ENCODE measurements around the gene RGL1. TPM values are rescaled to one million over a fixed set of nuclear protein-coding genes. Genes with fewer than 3 reads are reported as not detected.

RGL1 gene
- total RNA-seq, 2 donors from 2014 or later: 7.3 to 12.7 TPM

- DNase-seq (no peak), ATAC-seq (no peak)
- intact Hi-C loops (cut with DNase I, micrococcal nuclease): no loop called here
These were observed 8.0 kb downstream of the RGL1 start for GRCh38 chr1:183812686-183813569.

GRCh38 chr1:183814121-183814681, 9.3 kb downstream of the RGL1 start:
- ATAC-seq: no peak
- intact Hi-C loops (cut with DNase I, micrococcal nuclease): no loop called here
- no peak for DNase-seq

GRCh38 chr1:183816110-183816509, 11.2 kb downstream of the RGL1 start:
- ATAC-seq (no peak), DNase-seq (no peak)
- intact Hi-C loops (cut with DNase I, micrococcal nuclease): no loop called here

DNA sequence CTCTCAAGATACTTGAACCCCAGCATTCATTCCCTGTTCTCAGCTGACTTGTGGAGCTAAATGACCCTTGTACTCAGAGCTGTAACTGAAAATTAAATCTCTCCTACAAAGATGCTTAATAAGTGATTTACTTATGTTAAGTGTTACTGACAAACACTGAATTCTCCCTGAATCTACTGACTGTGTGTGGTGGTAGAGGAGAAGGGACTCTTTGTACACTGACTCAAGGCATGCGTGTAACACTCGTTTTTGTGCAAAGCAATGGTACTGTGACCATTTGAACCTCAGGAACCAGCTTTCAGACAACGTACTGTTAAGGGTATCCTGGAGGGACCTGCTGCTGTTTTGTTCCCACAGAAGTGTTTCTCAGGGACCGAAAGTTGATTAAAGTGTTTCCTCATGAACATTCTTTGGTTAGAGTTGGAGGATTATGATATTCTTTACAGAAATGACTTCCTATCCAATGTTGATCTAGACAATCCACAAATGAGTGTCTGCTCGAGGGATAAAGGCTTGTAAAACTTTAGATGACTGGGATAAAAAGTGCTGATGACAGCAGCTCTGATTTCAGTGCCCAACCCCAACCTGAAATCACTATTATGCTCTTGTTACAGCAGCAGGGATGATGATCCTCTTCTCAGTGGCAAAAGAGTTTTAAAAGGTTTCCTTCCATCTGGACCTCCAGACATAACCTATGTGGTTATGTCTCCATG, 12.8 kb downstream of the RGL1 start:
- no peak for DNase-seq
- no peak for ATAC-seq
- intact Hi-C loops (cut with DNase I, micrococcal nuclease): no loop called here

DNA sequence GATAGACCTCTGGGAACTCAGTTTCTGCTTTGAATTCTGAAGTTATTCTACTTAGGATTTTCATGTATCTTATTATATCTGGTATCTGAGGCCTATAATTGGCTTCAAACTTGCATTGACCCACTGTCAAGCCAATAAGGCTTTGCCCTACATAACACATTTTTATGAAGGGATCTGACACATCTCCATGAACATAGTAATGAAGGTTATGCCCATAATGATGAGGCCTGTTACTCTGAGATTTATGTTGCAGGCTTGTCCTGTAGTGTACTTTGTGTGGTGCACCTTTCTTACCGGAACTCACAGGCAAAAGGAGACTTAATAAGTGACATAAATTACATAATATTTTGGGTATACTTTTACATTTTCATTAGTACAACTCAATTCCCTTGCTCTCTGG, 14.1 kb downstream of the RGL1 start:
- no peak for DNase-seq
- no peak for ATAC-seq
- intact Hi-C loops (cut with DNase I, micrococcal nuclease): no loop called here

GRCh38 chr1:183821309-183821888, 16.5 kb downstream of the RGL1 start:
- ATAC-seq (no peak), DNase-seq (no peak)
- intact Hi-C loops (cut with DNase I, micrococcal nuclease): no loop called here

DNA sequence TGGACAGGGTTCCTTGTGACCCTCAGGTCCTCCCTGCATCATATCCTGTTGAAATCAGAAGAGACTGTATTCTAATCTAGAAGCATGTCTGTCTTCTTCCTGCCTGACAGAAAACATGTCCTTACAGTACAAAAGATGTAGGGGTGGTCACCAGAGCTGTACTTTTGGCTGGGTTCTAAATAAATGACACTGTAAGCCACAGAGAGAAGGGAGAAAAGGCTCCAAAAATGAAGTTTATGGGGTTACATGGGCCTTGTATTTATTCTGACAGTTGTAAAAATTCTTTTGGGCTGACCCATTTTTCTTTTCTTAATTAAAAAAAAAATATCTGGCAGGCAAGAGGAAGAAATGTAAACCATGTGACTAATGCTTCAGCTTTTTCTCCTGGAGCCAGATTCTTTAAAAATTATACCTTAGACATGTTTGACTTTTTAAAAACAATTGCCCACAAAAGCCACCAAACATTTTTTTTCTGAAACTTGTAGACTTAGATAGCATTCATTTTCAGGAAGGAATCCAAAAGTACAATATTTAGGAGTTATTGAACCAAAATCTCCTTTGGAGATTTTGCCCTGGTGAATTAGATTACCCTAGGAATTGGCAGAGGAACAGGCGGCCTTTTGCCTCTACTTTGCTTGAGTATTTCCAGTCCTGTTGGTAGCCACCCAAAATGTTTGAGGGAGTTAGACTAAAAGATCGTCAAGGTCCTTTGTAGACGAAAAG, 17.1 kb downstream of the RGL1 start:
- intact Hi-C loops (cut with DNase I, micrococcal nuclease): no loop called here
- no peak for DNase-seq
- ATAC-seq: no peak

DNA sequence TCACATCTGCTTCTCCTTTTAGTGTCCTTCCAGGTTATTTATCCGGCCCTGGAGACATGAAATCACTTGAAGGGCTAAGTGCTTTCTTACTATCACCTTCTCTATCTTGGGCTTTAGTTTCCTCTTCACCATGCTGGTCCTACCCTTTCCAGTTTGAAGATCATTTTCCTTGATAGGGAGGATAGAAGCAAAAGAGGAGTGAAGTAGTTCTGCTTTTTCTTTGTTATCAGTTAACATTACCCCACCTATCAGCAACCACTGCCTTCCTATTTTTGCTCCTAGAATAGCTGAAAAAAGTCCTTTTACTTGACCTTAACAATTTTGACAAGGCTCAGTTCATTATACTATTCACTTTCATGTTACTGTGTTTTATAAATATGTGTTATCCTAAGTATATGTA, 19.4 kb downstream of the RGL1 start:
- no peak for DNase-seq

DNA sequence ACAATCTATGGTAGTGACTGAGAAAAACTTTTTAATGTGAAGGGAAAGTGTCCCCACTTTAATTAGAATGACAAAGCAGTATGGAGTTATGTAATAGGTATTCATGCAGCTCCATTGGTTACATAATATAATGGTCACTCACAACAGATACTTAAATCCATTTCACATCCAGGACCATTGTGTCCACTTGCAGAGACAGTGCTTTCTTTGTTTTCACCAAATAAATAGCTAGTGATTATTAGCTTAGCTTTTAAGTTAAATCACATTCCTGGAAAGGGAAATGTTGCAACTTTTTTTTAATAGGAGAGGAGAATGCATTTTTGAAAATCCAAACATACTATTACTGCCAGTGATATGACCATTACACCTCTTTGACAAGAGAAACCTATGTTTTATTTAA, 22.9 kb downstream of the RGL1 start:
- ATAC-seq (no peak), DNase-seq (no peak)
- intact Hi-C loops (cut with DNase I, micrococcal nuclease): no loop called here

More for the DNA sequence above, 19.4 kb downstream of the RGL1 start:
- intact Hi-C loops (cut with DNase I, micrococcal nuclease): no loop called here
- ATAC-seq: no peak

- intact Hi-C loops (cut with DNase I, micrococcal nuclease): no loop called here
- DNase-seq (no peak), ATAC-seq (no peak)
These were observed 25.5 kb downstream of the RGL1 start for GRCh38 chr1:183830389-183830788.

- no peak for DNase-seq
- intact Hi-C loops (cut with DNase I, micrococcal nuclease): no loop called here
- ATAC-seq: no peak
These were observed 26.4 kb downstream of the RGL1 start for GRCh38 chr1:183831311-183831710.

GRCh38 chr1:183832459-183832858, 27.5 kb downstream of the RGL1 start:
- ATAC-seq (no peak), DNase-seq (no peak)
- intact Hi-C loops (cut with DNase I, micrococcal nuclease): no loop called here

GRCh38 chr1:183834568-183834967, 29.6 kb downstream of the RGL1 start:
- intact Hi-C loops (cut with DNase I, micrococcal nuclease): no loop called here
- no peak for ATAC-seq
- DNase-seq: no peak

DNA sequence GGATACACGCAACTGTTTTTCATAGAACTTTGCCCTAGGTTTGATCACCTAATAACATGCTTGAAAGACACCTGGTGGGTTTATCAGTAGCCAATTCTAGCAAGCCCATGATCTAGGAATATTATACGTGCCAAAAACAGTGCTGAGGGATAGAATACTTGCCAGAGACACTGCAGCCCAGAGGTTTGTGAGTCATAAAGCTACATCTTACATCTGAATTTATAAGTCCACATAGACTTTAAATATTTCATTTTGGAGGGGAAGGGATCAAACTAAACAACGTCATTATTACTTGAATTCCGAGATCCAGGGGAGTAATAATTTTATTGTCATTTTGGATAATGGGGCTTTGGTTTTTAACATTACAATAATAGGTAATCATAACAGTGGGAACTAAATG, 31.7 kb downstream of the RGL1 start:
- ATAC-seq (no peak), DNase-seq (no peak)
- intact Hi-C loops (cut with DNase I, micrococcal nuclease): no loop called here

DNA sequence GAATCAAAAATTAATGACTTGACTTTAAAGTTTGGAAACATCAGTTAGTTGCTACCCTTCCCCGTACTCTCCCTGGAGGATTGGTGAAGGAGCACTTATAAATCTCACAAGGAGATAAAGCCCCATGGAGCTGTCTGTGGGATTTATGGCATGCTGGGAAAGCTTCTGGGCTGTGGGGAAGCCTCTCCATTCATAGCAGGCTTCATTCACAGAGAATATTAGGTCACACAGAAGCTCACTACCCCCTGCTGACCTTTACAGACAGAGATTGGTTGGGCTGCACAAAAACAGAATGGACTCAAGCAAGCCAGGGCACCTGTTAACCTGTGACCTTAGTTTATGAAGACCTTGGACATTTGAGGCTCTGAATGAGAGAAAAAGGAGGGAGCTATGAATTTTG, 32.1 kb downstream of the RGL1 start:
- intact Hi-C loops (cut with DNase I, micrococcal nuclease): no loop called here
- DNase-seq: no peak
- no peak for ATAC-seq

DNA sequence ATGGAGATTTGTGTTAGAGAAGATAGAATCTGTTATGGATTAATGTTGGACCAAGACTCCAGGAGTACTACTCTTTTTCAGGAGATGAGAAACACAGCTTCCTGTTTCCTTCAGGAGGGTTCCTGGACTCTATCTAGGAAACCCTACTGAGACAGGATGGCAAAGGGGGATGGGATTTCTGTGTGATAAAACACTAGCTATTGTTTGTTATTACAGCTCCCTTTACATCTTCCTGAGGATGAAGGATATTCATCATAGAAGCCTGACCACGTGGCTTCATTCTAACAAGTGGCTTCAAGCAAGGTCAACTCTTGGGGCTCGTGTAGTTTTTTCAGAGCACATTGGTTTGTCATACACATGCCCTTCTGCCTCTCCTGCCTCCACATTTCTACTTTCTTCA, 33.3 kb downstream of the RGL1 start:
- intact Hi-C loops (cut with DNase I, micrococcal nuclease): no loop called here
- DNase-seq (no peak), ATAC-seq (no peak)

DNA sequence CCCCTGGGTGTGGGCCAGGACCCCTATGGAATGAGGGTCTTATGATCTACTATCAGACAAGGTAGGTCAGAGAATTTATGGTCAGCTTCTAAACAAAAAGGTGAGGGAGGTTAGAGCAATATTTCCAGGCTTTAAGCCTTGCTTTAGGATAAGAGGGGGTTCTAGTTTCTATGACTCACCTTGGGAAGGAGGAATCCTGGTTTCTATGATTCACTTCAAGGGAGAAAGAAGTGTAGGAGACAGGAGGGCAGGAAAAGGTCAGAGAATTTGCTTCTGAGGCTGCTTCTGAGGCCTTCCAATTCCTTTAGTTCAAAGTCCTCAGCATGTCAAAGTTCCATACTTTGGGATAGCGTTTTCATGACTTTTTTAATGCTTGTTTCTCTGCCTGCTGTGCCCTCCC, 35.2 kb downstream of the RGL1 start:
- ATAC-seq (no peak), DNase-seq (no peak)

GRCh38 chr1:183841550-183841949, 36.6 kb downstream of the RGL1 start:
- intact Hi-C loops (cut with DNase I, micrococcal nuclease): no loop called here
- ATAC-seq: no peak
- no peak for DNase-seq

More for the DNA sequence above, 35.2 kb downstream of the RGL1 start:
- intact Hi-C loops (cut with DNase I, micrococcal nuclease): no loop called here
